ENCODE measurements around the gene SLC12A7.

SLC12A7 gene

GRCh38 chr5:1140171-1140817 is 28.4 kb upstream of the SLC12A7 start (continued):
- TF ChIP-seq ZNF501 (tag by site-specific recombination; IDR thresholded peaks at IDR 0.05): 0 out of 2 replicates have a peak, but pooled peaks have one; percentile 48
- TF ChIP-seq ZXDB (tag by site-specific recombination; IDR thresholded peaks at IDR 0.05): no peak
- TF ChIP-seq SCRT2 (tag by site-specific recombination; IDR thresholded peaks at IDR 0.05): peak; percentile 87
- TF ChIP-seq ZNF248 (tag by site-specific recombination; IDR thresholded peaks at IDR 0.05): no peak
- TF ChIP-seq ZNF600 (tag by site-specific recombination; IDR thresholded peaks at IDR 0.05): peak; percentile 63
- TF ChIP-seq REPIN1 (tag by site-specific recombination; IDR thresholded peaks at IDR 0.05; ENCODE audit: low read depth): no peak
- peak; percentile 87 for TF ChIP-seq CTCF (tag by site-specific recombination; IDR thresholded peaks at IDR 0.05)
- TF ChIP-seq ZSCAN4 (tag by site-specific recombination; IDR thresholded peaks at IDR 0.05): no peak
- peak; percentile 28; the same call in 1 of the 2 replicates for TF ChIP-seq ZNF341 (tag by site-specific recombination; IDR thresholded peaks at IDR 0.05; ENCODE audit: low read depth)
- TF ChIP-seq, protein P1, sequence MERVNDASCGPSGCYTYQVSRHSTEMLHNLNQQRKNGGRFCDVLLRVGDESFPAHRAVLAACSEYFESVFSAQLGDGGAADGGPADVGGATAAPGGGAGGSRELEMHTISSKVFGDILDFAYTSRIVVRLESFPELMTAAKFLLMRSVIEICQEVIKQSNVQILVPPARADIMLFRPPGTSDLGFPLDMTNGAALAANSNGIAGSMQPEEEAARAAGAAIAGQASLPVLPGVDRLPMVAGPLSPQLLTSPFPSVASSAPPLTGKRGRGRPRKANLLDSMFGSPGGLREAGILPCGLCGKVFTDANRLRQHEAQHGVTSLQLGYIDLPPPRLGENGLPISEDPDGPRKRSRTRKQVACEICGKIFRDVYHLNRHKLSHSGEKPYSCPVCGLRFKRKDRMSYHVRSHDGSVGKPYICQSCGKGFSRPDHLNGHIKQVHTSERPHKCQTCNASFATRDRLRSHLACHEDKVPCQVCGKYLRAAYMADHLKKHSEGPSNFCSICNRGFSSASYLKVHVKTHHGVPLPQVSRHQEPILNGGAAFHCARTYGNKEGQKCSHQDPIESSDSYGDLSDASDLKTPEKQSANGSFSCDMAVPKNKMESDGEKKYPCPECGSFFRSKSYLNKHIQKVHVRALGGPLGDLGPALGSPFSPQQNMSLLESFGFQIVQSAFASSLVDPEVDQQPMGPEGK (tag by site-specific recombination; IDR thresholded peaks at IDR 0.05): peak; percentile 36; the same call in 1 of the 2 replicates
- peak; percentile 86 for TF ChIP-seq ZNF10 (tag by site-specific recombination; IDR thresholded peaks at IDR 0.05)
- no peak for TF ChIP-seq ZNF473 (tag by site-specific recombination; IDR thresholded peaks at IDR 0.05)
- no peak for TF ChIP-seq ZFP41 (tag by site-specific recombination; IDR thresholded peaks at IDR 0.05; ENCODE audit: borderline replicate concordance)
- peak; percentile 93 for TF ChIP-seq ZIC2 (tag by site-specific recombination; IDR thresholded peaks at IDR 0.05)
- TF ChIP-seq ZNF140 (tag by site-specific recombination; IDR thresholded peaks at IDR 0.05): no peak
- peak; percentile 40; the same call in 1 of the 2 replicates for TF ChIP-seq SP7 (tag by site-specific recombination; IDR thresholded peaks at IDR 0.05)

DNA sequence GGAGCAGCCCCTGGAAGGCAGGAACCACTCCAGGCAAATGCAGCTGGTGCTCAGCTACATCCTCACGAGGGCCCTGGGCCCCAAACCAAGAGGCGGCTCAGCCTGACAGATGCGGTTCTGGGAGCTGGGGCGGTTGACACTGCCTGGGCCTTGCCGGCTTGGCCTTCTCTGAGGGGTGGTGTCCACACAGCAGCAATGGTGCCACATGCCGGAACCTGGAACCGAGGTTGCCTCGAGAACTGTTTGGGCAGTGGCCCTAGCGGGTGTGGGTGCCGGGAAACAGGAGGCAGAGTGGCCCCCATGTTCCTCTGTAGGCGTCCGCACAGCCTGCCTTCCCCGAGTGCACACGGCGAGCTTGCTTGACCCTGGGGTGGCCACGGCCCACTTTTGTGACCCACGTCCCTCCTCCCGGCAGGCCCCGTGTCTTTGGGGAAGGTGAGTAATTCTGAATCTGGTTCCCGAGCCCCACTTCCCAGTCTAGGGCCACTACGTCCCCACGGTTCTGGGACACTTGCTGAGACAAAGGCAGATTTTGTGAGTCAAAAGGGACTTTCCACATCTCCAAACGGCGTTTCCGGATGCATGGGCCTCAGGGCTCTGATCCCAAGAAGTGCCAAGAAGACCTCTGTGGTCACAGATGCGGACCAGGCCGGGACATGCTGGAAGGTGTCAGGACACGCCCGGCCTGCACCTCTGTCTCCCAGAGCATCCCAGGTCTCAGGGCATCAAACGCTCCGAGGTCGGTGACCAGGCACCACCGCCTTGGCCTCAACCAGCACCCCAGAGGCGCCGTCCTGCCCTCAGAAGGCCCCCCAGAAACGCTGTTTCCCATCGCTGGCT is 27.7 kb upstream of the SLC12A7 start:
- ChIA-PET POLR2A (interaction anchor here (0.7 to 1.8 kb wide), 4 partner anchors 12 to 60 kb away, joined by 3 to 5 read pairs (median 3); no protein-coding TSS in a partner anchor), CTCF (interaction anchor here (0.5 to 4.0 kb wide), 38 partner anchors 8 to 505 kb away, joined by 3 to 43 read pairs (median 6); no protein-coding TSS in a partner anchor)
- H3K4me1 ChIP-seq (ENCODE audit: control insufficient read depth, insufficient read depth, low read length): no peaks in the 10 kb centered on the region

More for the DNA sequence above, 27.7 kb upstream of the SLC12A7 start:
- Histone ChIP-seq H3K4me3 (ENCODE audit: low read depth, low read length) (no peak overlapping the region), H3K27ac (ENCODE audit: extremely low read depth, low read depth, low read length) (no peak overlapping the region), H3K36me3 (ENCODE audit: control insufficient read depth in 2 of 2, insufficient read depth in 1 of 2, low read length in 2 of 2) (no peaks in the 10 kb centered on the region), H3K9me3 (ENCODE audit: control insufficient read depth, insufficient read depth, low read depth, low read length) (no peaks in the 10 kb centered on the region)
- TF ChIP-seq ZNF600 (tag by site-specific recombination; IDR thresholded peaks at IDR 0.05) (no peak), GLIS2 (tag by site-specific recombination; IDR thresholded peaks at IDR 0.05) (no peak), FEZF1 (tag by site-specific recombination; IDR thresholded peaks at IDR 0.05) (no peak), ZSCAN23 (tag by site-specific recombination; IDR thresholded peaks at IDR 0.05) (no peak), ZNF16 (tag by site-specific recombination; IDR thresholded peaks at IDR 0.05; ENCODE audit: low read depth) (no peak), ZNF341 (tag by site-specific recombination; IDR thresholded peaks at IDR 0.05; ENCODE audit: low read depth) (no peak), SP3 (tag by site-specific recombination; IDR thresholded peaks at IDR 0.05) (no peak), ZNF248 (tag by site-specific recombination; IDR thresholded peaks at IDR 0.05) (no peak)
- TF ChIP-seq, protein P2, sequence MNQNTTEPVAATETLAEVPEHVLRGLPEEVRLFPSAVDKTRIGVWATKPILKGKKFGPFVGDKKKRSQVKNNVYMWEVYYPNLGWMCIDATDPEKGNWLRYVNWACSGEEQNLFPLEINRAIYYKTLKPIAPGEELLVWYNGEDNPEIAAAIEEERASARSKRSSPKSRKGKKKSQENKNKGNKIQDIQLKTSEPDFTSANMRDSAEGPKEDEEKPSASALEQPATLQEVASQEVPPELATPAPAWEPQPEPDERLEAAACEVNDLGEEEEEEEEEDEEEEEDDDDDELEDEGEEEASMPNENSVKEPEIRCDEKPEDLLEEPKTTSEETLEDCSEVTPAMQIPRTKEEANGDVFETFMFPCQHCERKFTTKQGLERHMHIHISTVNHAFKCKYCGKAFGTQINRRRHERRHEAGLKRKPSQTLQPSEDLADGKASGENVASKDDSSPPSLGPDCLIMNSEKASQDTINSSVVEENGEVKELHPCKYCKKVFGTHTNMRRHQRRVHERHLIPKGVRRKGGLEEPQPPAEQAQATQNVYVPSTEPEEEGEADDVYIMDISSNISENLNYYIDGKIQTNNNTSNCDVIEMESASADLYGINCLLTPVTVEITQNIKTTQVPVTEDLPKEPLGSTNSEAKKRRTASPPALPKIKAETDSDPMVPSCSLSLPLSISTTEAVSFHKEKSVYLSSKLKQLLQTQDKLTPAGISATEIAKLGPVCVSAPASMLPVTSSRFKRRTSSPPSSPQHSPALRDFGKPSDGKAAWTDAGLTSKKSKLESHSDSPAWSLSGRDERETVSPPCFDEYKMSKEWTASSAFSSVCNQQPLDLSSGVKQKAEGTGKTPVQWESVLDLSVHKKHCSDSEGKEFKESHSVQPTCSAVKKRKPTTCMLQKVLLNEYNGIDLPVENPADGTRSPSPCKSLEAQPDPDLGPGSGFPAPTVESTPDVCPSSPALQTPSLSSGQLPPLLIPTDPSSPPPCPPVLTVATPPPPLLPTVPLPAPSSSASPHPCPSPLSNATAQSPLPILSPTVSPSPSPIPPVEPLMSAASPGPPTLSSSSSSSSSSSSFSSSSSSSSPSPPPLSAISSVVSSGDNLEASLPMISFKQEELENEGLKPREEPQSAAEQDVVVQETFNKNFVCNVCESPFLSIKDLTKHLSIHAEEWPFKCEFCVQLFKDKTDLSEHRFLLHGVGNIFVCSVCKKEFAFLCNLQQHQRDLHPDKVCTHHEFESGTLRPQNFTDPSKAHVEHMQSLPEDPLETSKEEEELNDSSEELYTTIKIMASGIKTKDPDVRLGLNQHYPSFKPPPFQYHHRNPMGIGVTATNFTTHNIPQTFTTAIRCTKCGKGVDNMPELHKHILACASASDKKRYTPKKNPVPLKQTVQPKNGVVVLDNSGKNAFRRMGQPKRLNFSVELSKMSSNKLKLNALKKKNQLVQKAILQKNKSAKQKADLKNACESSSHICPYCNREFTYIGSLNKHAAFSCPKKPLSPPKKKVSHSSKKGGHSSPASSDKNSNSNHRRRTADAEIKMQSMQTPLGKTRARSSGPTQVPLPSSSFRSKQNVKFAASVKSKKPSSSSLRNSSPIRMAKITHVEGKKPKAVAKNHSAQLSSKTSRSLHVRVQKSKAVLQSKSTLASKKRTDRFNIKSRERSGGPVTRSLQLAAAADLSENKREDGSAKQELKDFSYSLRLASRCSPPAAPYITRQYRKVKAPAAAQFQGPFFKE (tag by site-specific recombination; IDR thresholded peaks at IDR 0.05; ENCODE audit: borderline replicate concordance): no peak
